Suppressor macrophage treated with lipopolysaccharide for 1 hour (primary cell): Measurements from ENCODE around the gene DLX1.

Experiments
- DNase-seq, 3 donors: peaks; one replicate each; pipeline ENCODE4 v3.0.0-alpha.2; 2020 to 2022

DLX1 gene

DNA sequence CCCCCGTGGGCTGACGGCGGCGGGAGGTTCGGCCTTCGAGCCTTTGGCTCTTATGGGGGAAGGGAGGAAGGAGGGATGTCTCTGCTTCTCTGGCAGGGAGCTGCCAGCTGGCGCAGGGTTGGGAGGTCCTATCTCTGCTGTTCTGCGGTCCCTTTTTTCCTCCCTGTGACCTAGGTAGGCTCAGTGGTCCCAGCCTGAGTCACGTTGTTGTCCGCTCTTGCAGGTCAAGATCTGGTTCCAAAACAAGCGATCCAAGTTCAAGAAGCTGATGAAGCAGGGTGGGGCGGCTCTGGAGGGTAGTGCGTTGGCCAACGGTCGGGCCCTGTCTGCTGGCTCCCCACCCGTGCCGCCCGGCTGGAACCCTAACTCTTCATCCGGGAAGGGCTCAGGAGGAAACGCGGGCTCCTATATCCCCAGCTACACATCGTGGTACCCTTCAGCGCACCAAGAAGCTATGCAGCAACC lies 2.5 kb downstream of the DLX1 start:
- DNase-seq, result peak in 1 of 3 donors; percentile 8

DNA sequence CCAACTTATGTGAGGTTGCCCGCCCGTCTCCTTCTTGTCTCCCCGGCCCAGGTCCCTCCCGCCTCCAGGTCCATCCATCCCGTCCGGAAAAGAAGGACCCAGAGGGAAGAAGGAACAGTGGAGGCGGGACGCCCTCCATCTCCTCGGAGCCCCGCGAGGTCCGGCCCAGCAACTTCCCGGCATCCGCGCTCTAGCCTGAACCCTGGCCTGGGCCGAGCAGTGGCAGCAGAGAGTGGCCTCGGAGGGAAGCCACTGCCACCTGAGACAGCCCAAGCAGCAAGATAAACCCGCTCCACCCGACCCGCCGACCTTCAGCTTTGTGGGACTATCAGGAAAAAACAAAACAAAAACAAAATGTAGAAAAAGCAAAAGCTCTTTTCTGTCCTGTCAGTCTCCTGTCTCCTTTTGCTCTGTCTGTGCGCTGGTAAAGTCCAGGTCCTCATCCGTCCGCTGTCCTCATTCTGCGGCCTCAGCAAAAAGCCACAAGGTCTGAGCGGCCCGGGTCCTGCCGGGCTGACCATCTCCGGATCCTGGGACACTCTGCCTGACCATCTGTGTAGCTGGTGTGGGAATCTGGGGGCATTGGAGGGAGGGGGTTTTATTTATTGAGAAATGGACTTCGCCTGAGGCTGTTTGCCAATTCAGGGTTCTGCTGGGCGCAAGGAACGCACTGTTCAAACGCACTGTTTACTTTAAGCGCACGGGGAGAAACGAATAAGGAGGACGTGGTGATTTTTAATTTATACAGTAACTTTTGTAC lies 3.1 kb downstream of the DLX1 start:
- peak in 1 of 3 donors; percentile 11 for DNase-seq

DNA sequence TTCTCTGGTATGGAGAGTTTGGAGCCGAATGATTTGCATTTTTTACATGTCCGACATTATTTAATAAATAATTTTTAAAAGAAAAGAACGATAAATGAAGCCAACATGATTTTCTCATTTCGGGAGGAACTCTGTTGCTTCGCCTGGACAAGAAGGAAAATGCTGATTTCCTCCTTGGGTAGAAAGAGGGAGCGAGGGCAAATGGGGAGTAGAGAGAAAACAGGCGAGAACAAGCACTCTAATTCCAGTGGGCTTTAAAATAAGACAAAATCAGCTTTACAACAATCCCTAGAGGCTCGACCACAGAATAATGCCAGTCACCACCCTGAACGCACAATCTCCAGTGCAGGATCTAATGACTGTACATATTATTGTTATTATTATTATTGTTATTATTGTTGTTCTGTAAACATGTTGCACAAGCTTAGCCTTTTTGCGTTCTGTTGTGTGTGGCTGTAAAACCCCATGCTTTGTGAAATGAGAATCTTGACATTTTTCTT lies 3.7 kb downstream of the DLX1 start:
- no peak for DNase-seq

DNA sequence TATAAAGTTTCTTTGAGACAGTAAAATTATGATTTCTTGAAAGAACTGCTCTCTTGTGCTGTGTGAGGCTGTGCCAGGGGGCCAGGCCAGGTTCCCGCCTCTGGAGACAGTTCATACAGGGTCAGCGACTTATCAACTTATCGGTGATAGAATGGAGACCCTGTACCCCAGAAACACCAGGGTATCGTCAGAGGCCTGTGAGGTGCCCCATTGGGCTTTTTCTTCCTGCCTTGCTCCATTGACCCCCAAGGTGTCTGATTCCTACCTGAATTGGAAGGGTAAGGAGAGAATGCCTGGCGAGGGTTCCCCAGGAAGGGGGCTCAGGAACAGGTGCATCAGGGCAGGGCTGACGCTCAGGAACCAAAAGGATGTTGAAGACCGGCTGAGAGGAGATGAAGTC lies 4.3 kb downstream of the DLX1 start:
- peak in 1 of 3 donors; percentile 16 for DNase-seq

DNA sequence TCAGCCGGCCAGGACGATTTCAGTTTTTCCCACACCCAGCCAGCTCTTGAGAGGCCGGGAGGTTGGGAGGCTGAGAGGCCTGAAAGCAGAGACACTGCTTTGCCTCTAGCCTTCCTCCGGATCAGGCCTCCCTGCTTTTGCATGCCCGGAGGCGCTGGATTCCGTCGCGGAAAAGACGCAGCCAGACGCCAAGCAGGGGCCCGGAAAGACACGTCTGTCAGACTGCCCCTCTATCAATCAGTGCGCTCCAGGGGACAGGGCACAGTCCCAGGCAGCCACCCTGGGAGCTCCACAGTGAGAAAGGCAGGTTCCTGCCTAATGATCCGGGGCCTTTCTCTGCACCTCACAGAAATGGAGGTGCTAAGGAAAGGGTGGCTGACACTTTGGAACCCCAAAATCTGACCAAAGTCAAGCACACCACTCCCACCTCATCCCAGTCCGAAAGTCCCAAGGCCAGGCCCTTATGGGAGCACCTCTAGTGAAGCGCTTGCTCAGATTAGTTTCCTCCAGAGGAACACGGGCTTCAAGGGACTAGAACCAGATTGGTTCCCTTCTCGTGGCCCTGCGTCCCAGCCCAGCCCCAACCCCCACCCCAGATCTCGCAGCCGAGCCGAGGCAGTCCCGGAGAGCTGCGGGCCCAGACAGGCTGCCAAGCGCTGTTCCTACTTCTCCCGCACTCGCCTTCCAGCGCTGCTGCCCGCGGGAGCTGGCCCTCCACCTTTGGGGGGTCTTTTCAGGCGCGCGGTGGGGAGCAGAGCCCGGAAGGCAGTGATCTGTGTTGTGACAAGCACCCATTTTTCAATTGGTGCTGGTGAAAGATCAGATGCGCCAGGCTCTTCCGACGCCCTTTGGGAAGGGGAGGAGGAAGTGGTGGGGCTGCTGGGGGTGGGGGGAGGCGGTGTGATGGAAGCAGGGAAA lies 5.0 kb downstream of the DLX1 start:
- DNase-seq, result peak in 2 of 3 donors; percentile 13 to 31

DNA sequence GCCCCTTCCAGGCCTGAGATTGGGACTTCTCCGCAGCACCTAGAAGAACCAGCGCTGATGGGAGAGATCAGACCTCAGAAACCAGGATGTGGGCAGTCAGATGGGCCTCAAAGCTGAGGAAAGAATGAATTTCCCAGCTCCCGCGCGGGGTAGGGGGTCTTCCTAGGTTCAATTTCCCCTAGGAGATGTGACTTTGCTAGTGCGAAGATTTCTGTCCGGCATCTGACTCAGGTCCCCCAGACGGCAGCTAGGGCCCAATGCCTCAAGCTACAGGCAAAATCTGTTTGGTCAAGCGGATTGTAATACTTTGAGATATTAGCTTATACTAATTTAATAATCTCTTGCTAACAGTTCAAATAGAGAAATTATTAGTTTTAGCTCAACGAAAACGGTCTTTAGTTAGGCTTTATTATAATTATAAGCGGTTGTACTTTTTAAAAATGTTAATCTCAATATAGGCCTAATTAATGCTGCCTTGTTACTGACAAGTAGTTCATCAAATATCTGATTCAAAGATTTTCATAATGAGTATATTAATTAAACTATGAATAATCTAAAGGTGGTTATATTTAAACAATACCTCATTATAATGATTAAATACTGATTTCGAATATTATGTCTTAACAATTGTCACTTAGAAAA lies 5.8 kb downstream of the DLX1 start:
- DNase-seq, result peak in 1 of 3 donors; percentile 12

DNA sequence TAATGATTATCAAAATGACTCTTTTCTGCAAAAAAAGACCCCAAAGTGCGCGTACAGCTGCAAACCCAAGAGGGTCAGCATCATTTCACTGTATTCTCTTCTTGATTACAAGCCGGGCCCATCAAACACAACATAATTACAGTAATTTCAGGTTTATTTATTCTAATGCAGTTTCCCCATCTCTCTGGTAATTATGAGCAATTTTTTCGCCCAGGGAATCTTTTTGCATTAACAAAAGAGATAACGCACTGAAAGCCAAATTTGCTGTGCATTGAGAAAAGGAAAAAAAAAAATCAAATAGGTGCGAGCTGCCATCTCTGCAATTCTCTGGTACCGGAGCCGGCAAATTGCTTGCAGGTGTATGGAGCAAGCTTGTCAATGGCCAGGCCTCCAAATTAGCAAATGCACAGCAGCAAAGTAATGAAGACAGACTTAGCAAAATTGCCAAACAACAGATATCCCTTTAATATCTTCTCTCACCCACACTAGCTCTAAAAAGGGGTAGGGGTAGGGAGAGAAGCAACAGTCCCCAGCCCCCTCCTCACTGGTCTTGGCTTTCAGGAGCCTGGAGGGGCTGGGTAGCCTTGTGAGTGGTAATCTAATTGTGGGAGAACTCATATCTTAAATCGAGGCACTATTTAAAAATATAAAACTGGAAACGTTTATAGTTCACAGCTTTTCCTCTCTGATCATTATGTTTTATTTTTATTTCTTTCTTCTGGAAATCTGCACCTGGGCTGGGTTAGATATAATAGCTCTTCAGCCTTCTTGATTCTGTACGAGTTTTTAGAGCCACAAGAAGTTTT lies 6.7 kb downstream of the DLX1 start:
- DNase-seq, result peak in 1 of 3 donors; percentile 17

DNA sequence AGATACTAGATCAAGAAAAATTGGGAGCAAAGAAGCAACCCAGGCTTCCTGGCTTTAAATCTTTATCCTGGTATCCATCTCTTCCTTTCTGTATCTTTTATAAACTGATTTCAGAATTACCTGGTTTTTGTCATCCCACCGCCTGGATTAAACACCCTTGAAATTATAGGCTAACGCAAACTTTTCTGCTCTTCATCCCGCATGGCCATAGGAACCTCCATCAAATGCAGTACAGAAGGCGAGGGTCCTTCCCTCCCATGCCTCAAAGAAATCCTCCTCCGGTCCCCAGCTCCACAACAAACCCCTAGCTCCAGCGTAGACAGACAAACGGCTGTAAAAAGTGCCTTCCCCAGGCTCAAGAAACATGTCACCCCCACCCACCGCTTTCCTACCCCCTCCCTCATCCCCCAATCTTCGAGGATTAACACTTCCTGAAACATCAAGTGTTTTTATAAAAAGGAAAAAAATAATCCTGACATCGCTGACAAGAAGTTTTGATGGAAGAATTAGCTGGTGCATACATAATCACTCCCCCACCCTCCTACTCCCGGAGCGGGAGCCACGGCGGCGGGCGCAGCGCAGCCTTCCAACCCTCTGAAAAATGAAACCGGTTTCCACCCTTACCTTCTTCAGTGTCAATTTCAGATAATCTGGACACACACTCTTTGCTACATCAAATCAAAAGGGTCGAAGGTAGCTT lies 7.6 kb downstream of the DLX1 start:
- DNase-seq, result peak in 1 of 3 donors; percentile 24

DNA sequence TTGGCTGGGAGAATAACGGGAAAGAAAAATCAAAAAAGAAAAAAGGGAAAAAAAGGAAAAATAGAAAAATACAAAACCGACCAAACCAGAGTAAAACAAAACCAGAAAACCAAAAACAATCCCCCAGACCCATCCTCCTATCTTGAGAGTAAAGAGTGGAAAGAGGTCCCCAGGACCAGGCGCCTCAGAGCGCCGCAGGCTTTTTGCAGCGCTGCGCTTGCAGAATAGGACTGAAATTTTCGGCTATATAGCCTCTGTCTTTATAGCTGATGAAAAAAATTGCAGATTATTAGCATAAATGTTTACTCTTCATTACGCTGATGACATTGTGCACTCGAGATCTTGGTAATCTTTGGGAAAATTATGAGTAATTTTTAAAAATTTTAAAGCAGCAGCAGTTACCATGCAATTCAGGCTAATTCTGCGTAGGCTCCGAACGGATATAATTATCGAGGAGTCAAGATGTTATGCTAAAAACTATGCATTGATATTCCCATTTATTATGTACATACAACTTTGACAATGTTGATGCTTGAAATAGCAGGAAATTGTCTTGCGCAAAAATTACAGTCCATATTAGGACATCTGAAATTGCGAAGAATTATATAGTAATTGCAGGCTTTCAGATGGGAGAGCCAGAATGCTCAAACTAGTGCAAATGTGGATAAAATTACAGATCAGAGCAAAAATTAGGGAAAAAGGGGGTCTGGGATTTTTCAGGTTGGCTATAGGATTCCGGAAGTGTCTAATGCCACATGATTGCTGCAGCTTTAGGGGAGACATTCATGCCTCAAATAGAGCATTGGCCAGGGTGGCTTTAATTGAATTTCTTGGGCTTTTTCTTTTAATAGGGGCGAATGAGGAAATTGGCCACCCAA lies 8.3 kb downstream of the DLX1 start:
- DNase-seq, result peak in 1 of 3 donors; percentile 22

DNA sequence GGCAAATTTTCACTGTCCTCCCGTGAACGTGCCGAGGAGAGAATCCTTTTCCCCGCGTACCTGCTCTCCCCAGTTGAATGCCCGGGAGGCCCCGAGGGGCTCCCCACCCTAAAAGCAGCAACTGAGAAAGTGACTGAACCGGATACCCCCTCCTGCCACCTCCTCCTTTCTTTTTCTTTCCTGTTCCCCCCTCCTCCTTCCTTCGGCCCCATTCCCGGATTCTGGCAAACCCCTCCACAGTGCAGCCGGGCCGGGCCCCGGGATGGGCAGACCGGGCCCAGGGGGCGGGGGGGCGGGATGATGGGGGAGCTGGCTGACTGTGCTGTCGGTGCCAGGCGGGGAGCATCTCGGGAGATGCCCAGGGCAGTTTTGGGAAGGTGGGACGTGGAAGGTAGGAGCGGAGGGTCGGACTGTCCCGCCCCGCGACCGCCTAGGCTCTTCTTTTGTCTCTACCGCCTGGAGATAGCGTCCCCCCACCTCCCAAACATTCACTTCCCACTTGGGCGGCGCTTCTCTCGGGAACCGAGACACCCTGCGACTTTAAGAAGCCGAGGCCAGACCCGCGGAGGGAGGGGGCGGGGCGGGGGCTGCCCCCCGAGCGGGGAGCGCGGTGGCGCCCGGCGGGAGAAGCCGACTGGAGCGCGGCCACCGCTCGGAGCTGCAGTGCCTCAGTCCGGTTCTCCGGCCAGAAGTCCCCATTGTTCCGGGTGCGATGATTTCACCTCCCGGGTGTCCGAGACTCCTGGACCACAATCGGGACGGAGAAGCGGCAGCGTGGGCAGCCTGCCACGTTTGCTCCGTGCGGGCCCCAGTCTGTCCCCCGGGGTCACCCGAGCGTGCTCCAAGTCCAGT lies 9.2 kb downstream of the DLX1 start:
- DNase-seq, result peak in 1 of 3 donors; percentile 48

DNA sequence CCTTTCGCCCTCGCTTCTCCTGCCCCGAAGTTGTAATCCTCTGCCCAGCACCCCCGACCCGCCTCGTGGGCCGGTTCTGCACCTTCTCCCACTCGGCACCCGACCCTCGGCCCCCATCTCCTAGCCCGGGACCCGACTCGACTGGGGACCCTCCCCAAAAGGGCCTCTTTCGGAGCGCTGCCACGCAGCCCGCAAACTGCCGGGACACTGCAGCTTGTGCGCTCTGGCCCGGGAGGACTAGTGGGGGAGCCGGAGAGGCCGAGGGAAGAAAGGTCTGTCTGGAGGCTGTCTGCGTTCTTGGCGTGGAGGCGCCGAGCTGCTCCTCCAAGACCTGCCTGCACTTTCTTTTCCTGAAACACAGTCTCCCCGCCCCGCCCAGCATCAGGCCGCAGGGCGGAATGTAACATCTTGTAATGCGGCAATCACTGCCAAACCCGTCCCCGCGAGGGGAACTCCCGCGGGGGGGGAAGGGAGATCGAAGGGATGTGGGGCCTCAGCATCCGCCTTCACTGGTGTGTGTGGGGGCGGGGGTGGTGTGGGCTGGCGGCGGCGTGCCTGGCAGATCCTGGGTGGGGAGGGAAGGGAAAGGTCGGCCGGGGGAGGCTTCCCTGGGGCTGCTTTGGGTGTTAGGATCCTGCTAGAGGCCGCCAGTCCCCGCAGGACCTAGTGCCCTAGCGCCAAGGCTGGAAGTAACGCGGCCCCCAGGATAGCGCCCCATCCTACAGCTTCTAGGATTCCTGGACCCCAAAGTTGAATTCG lies 10.0 kb downstream of the DLX1 start:
- DNase-seq, result peak; percentile 77 to 89 (median 78)

DNA sequence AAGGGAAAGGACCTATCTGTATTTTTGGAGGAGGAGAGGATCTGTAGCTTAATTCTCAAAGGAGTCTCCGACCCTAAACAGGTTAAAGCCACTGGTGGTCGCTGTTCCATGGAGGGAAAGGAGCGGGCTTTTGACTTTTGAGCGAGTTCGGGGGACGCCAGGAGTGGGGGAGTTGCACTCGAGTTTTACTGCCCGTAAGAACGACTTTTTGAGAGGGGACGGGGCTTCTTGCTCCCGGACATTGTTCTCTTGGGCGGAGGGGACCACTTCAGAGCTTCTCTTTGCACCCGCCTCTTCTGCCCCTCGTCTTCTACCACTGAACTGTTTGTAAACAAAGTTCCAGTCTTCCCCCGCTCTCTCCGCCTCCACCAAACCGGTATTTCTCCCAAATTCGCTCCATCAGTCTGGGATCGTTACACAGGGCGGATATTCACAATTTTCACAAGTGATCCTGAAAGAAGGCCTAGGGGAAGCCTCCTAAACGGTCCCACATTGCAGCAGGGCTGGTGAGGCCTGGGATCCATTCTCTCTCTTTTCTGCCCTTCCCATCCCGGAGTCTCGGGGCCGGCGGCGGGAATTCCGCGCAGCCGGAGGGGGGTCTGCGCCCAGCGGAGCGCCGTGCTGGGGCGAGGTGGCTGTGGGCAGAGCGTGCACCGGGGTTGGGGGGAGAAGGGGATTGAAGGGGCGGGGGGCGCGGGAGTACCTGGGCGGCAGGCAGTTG lies 10.8 kb downstream of the DLX1 start:
- DNase-seq, result peak in 1 of 3 donors; percentile 10

DNA sequence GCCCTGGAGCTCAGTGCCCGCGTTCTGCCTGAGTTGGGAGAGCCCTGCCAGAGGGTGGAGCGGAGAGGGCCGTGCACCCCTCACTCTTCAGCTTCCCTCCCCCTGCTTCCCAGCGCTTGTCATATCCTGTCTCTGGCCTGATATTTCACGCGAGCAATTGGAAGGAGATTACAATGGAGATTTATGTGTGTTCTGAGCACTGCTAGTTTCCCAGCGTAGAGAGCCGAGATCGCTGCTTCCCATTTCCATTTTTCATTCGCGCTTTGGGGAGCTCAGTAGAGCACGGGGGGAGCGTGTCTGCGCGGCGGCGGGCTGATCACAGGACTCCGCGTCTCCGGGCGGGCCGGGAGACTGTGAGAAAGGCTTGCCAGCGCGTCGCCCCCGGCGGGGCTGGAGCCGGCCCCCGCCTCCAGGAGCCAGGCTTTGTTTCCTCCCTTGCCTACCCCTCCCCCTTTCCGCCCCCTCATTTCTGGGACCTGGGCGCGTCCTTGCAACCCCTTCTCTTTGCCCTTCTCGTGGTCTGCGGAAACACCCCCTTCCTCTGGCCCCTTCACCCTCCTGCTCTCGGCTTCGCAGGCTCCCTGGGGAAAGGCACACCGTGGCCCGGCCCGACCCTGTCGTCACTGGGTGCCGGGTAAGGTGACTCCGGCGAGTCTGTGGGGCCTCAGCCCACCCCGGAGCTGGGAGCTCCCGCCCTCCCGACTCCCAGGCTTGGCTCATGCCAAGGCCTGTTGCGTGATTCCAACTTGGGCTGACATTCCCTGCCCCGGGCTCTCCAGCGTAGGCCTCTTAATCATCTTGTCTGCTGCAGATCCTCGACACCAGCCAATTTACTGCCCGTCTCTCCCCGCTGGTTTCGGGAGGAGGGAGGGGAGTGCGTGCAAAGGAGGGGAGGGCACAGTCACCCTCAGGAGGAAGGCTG lies 11.6 kb downstream of the DLX1 start:
- peak in 2 of 3 donors; percentile 45 to 59 for DNase-seq

DNA sequence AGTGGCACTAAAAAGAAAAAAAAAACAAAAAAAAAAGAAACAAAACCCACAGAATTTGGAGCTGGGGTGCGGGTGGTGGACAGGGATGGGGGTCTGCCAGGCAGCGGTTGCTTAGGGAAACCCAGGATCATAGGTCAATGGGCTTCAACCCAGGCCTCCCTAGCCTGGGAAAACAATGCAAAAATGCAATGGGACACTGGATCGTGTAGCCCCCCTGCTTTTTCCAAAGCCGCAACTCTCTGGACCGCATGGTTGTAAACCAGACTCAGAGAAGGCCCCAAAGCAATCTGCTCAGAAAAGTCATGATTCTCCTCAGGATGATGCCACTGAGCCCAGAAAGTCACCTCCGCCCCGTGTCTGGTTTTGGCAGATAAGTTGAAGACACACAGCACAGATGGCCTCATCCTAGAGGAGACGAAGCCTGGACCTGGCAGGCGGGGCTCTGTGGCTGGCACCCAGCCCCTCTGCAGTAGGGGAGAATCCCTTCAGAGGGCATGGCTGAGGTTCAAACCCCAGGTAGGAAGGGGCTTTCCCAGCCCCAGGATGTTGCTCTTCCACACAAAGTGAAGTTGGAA lies 12.3 kb downstream of the DLX1 start:
- no peak for DNase-seq

DNA sequence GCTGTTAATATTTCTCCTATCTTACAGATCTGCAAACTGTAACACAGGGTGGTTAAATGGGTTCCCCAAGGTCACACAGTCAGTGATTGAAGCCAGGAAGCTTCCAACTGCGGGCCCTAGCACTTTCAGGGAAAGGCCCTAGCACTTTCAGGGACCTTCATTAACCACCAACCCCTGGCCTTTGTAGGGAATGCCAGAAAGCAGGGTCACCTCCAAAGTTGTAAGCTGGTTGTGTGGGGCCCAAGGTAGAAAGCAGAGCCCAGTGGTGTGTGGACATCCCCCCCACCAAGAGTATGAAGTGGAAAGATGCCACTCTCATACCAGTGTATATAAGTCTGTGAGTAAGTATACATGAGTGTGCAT lies 13.0 kb downstream of the DLX1 start:
- DNase-seq, result no peak
